GM10248 (cell line): ENCODE results near the gene ZMYM4.
"Not testable (repeated sequence)": the region's sequence is repeated elsewhere in the genome, so short reads cannot be mapped to it uniquely, and the experiment has no call there.

Source experiments
- CTCF ChIA-PET: fragments of 300-600 bp; sonication (Branson Sonifier 250); formaldehyde crosslinking; extraction: SDS; loops from one replicate; lab custom pipeline; 2021; ENCODE audit warnings: antibody characterized with exemption; lab: Yijun Ruan, JAX
- POLR2A ChIA-PET: fragments of 350-650 bp; sonication (Branson Sonifier 250); formaldehyde crosslinking; extraction: SDS; loops from one replicate; lab custom pipeline; 2020; ENCODE audit warnings: antibody characterized with exemption; lab: Yijun Ruan, JAX
- DNase-seq: peaks from one replicate; pipeline ENCODE4 v3.0.0; 2012; ENCODE audit errors: extremely low spot score
- CTCF ChIP-seq: IDR thresholded peaks from 2 replicates; pipeline ENCODE4 v1.5.1; 2012; ENCODE audit warnings: mild to moderate bottlenecking, low read depth; ENCODE audit errors: extremely low read depth, missing control alignments, control extremely low read depth

The ZMYM4 gene

GRCh38 chr1:35315649-35316048 is 47.1 kb downstream of the ZMYM4 start:
- POLR2A ChIA-PET: no interaction called here
- CTCF ChIA-PET: interaction anchor here (0.7 to 1.2 kb wide), 3 partner anchors 9 to 26 kb away, joined by 3 read pairs; no protein-coding TSS in a partner anchor
- DNase-seq: no peak
- no peak for TF ChIP-seq CTCF

GRCh38 chr1:35316264-35316663 is 47.8 kb downstream of the ZMYM4 start:
- no peak for TF ChIP-seq CTCF
- no peak for DNase-seq
- ChIA-PET POLR2A (no interaction called here), CTCF (interaction anchor here (0.7 to 1.2 kb wide), 3 partner anchors 8 to 26 kb away, joined by 3 read pairs; no protein-coding TSS in a partner anchor)

GRCh38 chr1:35319988-35320713 is 51.6 kb downstream of the ZMYM4 start:
- POLR2A ChIA-PET: no interaction called here
- CTCF ChIA-PET: interaction anchor here (1.2 to 1.3 kb wide), 2 partner anchors 10 to 20 kb away, joined by 5 read pairs; no protein-coding TSS in a partner anchor
- DNase-seq: no peak
- no peak for TF ChIP-seq CTCF

GRCh38 chr1:35320937-35321336 is 52.4 kb downstream of the ZMYM4 start:
- no peak for DNase-seq
- ChIA-PET POLR2A (no interaction called here), CTCF (interaction anchor here (1.0 to 1.3 kb wide), 3 partner anchors 10 to 456 kb away, joined by 3 to 5 read pairs (median 5); no protein-coding TSS in a partner anchor)
- no peak for TF ChIP-seq CTCF

GRCh38 chr1:35324486-35324885 is 56.0 kb downstream of the ZMYM4 start:
- no peak for TF ChIP-seq CTCF
- no peak for DNase-seq
- CTCF ChIA-PET: interaction anchor here (1.2 kb wide), 1 partner anchor 9 kb away, joined by 3 read pairs; no protein-coding TSS in a partner anchor
- POLR2A ChIA-PET: no interaction called here

GRCh38 chr1:35326246-35326866 is 57.8 kb downstream of the ZMYM4 start:
- ChIA-PET CTCF (interaction anchor here (1.4 kb wide), 1 partner anchor 10 kb away, joined by 3 read pairs; no protein-coding TSS in a partner anchor), POLR2A (no interaction called here)
- no peak for DNase-seq
- TF ChIP-seq CTCF: no peak

- POLR2A ChIA-PET, CTCF ChIA-PET, DNase-seq: not testable (repeated sequence)
Observed at GRCh38 chr1:35331618-35332017, 63.1 kb downstream of the ZMYM4 start.
